VCaP (cell line): Measurements from ENCODE around the gene WDR1.
"Not testable (repeated sequence)": the region's sequence is repeated elsewhere in the genome, so short reads cannot be mapped to it uniquely, and the experiment has no call there.

Experiments used
- H3K27ac ChIP-seq: fragments of 450-650 bp; 2 replicates; pipeline ENCODE4 v1.5.1; 2017
- TF ChIP-seq, protein P1 (sequence below): fragments of 450-650 bp; conservative IDR thresholded peaks from 2 replicates; pipeline ENCODE4 v1.5.1; 2017; ENCODE audit warnings: mild to moderate bottlenecking, moderate library complexity

The WDR1 gene

GRCh38 chr4:10131202-10131601 is 14.6 kb upstream of the WDR1 start:
- no peak overlapping the region for H3K27ac ChIP-seq
- TF ChIP-seq, protein P1, sequence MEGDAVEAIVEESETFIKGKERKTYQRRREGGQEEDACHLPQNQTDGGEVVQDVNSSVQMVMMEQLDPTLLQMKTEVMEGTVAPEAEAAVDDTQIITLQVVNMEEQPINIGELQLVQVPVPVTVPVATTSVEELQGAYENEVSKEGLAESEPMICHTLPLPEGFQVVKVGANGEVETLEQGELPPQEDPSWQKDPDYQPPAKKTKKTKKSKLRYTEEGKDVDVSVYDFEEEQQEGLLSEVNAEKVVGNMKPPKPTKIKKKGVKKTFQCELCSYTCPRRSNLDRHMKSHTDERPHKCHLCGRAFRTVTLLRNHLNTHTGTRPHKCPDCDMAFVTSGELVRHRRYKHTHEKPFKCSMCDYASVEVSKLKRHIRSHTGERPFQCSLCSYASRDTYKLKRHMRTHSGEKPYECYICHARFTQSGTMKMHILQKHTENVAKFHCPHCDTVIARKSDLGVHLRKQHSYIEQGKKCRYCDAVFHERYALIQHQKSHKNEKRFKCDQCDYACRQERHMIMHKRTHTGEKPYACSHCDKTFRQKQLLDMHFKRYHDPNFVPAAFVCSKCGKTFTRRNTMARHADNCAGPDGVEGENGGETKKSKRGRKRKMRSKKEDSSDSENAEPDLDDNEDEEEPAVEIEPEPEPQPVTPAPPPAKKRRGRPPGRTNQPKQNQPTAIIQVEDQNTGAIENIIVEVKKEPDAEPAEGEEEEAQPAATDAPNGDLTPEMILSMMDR, result no peak

DNA sequence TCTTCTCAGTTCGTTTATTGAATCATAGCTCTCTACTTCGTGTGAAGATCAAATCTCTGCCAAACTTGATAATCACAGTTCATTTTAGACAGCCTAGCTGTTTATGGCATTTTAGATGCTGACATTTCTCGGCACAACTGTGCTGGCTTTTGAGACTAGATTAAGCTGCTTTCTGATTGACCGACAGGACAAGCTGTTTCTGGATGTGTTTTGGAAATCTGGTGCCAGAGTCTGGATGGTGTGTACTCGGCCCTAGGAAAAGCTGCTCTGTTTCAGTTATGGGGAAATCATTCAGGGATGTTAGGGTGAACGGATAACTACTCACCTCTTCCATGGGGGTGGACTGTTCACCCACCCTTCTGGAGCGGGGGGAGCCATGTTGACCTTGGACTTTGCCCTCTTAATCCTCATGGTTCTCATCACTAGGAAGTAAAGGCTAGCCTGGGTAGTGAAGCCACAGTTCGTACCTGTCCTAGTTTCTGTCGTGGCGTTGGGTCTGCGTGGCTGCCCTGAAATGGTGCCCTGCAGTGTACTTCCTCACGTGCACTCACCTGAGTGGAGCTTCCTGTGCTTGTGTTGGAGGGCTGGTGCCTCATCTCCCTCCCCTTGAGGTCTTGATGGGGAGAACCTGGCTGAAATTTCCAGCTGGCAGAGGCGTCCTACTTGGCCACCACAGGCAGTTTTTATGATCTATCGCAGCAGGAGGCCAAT is 13.7 kb upstream of the WDR1 start:
- no peak overlapping the region for H3K27ac ChIP-seq
- TF ChIP-seq, protein P1, result no peak

GRCh38 chr4:10129196-10130177 is 12.9 kb upstream of the WDR1 start:
- H3K27ac ChIP-seq, result no peak overlapping the region
- TF ChIP-seq, protein P1, result no peak

- TF ChIP-seq, protein P1, result no peak
- H3K27ac ChIP-seq, result no peak overlapping the region
Observed at GRCh38 chr4:10128761-10129160, 12.2 kb upstream of the WDR1 start.

DNA sequence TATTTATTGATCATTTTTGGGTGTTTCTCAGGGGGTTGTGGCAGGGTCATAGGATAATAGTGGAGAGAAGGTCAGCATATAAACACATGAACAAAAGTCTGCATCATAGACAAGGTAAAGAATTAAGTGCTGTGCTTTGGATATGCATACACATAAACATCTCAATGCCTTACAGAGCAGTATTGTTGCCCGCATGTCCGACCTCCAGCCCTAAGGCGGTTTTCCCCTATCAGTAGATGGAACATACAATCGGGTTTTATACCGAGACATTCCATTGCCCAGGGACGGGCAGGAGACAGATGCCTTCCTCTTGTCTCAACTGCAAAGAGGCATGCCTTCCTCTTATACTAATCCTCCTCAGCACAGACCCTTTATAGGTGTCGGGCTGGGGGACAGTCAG is 10.9 kb upstream of the WDR1 start:
- not testable (repeated sequence) for H3K27ac ChIP-seq

DNA sequence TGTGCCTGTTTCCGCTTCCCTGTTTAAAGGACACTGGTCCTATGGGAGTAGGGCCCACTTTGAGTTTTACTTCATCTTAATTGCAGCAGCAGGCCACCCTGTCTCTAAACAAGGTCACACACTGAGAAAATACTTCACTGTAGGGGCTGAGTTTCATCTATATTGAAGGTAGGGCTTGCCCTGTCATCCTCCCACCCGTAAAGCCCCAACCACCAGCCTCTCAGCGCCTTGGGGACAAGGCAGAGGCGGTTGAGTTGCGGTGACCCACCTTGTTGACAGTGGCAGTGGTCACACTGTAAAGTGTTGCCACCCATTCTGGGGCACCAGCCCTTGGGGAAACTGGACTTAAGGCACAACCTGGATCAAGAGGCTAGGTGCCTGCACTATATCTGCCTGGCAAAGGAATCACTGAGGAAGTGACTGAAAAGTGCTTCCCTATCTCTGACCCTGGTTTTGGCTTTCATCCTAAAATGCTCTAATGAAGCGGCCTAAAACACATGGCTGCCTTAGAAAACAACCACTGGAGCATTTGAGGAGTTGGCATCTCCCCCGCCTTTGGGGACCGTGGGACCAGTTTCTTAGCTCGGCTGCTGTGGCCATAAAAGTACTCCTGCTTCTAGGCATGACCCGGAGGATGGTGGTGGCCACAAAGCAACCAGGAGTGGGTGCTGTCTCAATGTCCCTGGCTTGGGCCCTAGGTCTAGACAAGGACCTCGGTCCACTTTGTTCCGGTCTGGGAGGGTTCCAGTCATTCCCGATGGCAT is 7.8 kb upstream of the WDR1 start:
- H3K27ac ChIP-seq, result no peak overlapping the region
- TF ChIP-seq, protein P1, result no peak

GRCh38 chr4:10123227-10124101 is 6.9 kb upstream of the WDR1 start:
- H3K27ac ChIP-seq, result no peak overlapping the region
- TF ChIP-seq, protein P1, result no peak
